Calu3 (cell line): ENCODE measurements around the gene CHST3. TPM values are rescaled to one million over a fixed set of nuclear protein-coding genes. Genes with fewer than 3 reads are reported as not detected.

Experiments used
- BruUV-seq: library from RNA; stranded (reverse); fragments of 400-500 nt; replicated peaks from 2 replicates; lab custom pipeline; 2021; lab: Mats Ljungman, UMichigan
- CTCF ChIA-PET: fragments of 300-600 bp; sonication (Branson Sonifier 250); formaldehyde crosslinking; loops from one replicate; lab custom pipeline; 2022; ENCODE audit warnings: antibody characterized with exemption; lab: Charles Lee
- DNase-seq: peaks from one replicate; pipeline ENCODE4 v3.0.0; 2022
- H3K27ac Mint-ChIP-seq: one replicate; pipeline ENCODE4 v1.8.0; 2022; ENCODE audit warnings: mixed read lengths; ENCODE audit not compliant: unreplicated experiment
- H3K27me3 Mint-ChIP-seq: one replicate; pipeline ENCODE4 v1.8.0; 2022; ENCODE audit warnings: mixed read lengths; ENCODE audit not compliant: unreplicated experiment
- H3K36me3 Mint-ChIP-seq: one replicate; pipeline ENCODE4 v1.8.0; 2022; ENCODE audit warnings: mild to moderate bottlenecking, moderate library complexity, mixed read lengths; ENCODE audit not compliant: insufficient read depth, unreplicated experiment
- H3K4me1 Mint-ChIP-seq: one replicate; pipeline ENCODE4 v1.8.0; 2022; ENCODE audit warnings: mild to moderate bottlenecking, low read depth, mixed read lengths; ENCODE audit not compliant: unreplicated experiment
- H3K4me3 Mint-ChIP-seq: one replicate; pipeline ENCODE4 v1.8.0; 2022; ENCODE audit warnings: mild to moderate bottlenecking, low read depth, moderate library complexity, mixed read lengths; ENCODE audit not compliant: unreplicated experiment
- H3K9me3 Mint-ChIP-seq: one replicate; pipeline ENCODE4 v1.8.0; 2022; ENCODE audit warnings: low read depth, mixed read lengths; ENCODE audit not compliant: unreplicated experiment
- intact Hi-C: fragments of 100-400 bp; cut with micrococcal nuclease; formaldehyde crosslinking; loops from one replicate; pipeline ENCODE4 v1.10.0; 2022; ENCODE audit not compliant: unreplicated experiment
- total RNA-seq: library from RNA; stranded (reverse); gene quantifications from 2 replicates; pipeline ENCODE4 v1.2.3, GENCODE V29; 2022
- TF ChIP-seq, protein P1 (sequence below): fragments of 200-600 bp; IDR thresholded peaks from one replicate; pipeline ENCODE4 v1.8.0; 2022; ENCODE audit warnings: antibody characterized with exemption; ENCODE audit not compliant: unreplicated experiment

Gene CHST3
- total RNA-seq, 1 experiment from 2014 or later: 32.4 TPM

DNA sequence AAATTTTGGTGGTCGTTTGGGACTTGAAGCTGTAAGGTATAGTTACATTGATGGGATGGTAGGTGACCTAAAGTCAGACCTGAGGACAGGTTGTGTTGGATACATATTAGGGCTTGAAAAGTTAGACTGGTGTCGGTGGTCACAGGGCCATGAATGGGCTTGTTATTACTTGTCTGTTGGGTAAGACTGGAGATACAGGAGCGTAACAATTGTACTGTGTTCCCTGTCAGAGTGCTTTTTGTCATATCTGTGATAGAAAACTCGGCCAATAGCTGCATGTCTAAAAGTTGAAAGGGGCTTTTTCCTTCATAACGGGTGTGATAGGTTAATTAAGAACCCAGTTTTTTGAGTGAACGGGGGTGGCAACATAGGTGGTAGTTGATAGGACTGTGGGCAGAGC, 13.5 kb upstream of the CHST3 start:
- no peaks in the 10 kb centered on the region for H3K4me1 Mint-ChIP-seq
- H3K27ac Mint-ChIP-seq: no peak overlapping the region
- H3K4me3 Mint-ChIP-seq: no peak overlapping the region
- H3K9me3 Mint-ChIP-seq: peaks cover 18% of the 10 kb centered on the region
- no peaks in the 10 kb centered on the region for H3K36me3 Mint-ChIP-seq
- no TSS peak for BruUV-seq
- no peaks in the 10 kb centered on the region for H3K27me3 Mint-ChIP-seq
- DNase-seq: no peak
- TF ChIP-seq, protein P1, sequence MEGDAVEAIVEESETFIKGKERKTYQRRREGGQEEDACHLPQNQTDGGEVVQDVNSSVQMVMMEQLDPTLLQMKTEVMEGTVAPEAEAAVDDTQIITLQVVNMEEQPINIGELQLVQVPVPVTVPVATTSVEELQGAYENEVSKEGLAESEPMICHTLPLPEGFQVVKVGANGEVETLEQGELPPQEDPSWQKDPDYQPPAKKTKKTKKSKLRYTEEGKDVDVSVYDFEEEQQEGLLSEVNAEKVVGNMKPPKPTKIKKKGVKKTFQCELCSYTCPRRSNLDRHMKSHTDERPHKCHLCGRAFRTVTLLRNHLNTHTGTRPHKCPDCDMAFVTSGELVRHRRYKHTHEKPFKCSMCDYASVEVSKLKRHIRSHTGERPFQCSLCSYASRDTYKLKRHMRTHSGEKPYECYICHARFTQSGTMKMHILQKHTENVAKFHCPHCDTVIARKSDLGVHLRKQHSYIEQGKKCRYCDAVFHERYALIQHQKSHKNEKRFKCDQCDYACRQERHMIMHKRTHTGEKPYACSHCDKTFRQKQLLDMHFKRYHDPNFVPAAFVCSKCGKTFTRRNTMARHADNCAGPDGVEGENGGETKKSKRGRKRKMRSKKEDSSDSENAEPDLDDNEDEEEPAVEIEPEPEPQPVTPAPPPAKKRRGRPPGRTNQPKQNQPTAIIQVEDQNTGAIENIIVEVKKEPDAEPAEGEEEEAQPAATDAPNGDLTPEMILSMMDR: no peak
- intact Hi-C loops: loop anchor here (10.0 kb wide), 1 partner anchor 384 kb away; no protein-coding TSS in a partner anchor
- CTCF ChIA-PET: no interaction called here

DNA sequence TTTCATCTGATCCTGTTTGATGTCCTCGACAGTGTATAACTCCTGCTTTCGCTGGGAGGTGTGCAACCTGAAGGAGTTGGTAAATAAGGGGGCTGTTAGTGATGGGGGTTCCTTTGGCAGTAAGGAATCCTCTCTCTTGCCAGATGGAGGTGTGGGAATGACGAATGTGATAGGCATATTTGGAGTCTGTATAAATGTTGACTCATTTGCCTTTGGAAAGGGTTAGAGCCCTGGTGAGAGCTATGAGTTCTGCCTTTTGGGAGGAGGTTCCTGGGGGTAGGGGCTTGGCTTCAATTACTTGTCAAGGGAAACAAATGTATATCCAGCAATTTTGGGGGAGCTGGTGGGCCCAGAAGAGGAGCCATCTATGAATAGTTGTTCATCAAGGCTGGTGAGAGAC, 11.4 kb upstream of the CHST3 start:
- H3K4me3 Mint-ChIP-seq: no peak overlapping the region
- H3K36me3 Mint-ChIP-seq: no peaks in the 10 kb centered on the region
- H3K27me3 Mint-ChIP-seq: no peaks in the 10 kb centered on the region
- H3K27ac Mint-ChIP-seq: no peak overlapping the region
- BruUV-seq: no TSS peak
- TF ChIP-seq, protein P1: no peak
- peaks cover 14% of the 10 kb centered on the region for H3K4me1 Mint-ChIP-seq
- H3K9me3 Mint-ChIP-seq: peaks cover 12% of the 10 kb centered on the region
- CTCF ChIA-PET: interaction anchor here (0.7 to 2.0 kb wide), 3 partner anchors 14 to 96 kb away, joined by 3 to 6 read pairs (median 5); no protein-coding TSS in a partner anchor
- intact Hi-C loops: loop anchor here (10.0 kb wide), 1 partner anchor 382 kb away; no protein-coding TSS in a partner anchor
- DNase-seq: no peak

DNA sequence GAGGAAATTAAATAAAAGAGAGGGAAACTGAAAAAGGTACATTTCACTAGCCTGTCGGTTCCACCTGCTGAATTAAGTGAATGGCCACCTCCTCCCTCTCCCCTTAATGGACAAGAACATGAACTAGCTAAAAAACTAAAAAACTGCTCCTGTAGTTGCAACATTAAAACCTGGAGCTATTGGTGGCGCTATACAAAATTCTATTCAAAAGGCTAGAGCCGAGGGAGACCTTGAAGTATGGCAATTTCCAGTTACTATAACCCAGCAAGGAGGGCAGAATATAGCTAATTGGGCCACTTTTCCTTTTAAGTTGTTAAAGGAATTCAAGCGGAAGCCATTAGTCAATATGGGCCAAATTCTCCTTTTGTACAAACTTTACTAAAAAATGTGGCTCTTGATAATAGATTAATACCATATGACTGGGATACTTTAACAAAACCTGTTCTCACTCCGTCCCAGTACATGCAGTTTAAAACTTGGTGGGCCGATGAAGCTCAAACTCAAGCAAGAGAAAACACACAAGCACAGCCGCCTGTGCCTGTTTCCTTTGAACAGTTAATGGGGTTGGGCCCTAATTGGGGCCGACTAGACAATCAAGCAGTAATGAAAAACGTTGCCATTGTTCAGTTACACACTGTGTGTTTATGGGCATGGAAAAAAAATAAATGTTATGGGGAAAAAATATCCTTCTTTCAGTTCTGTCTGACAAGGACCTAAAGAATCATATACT, 6.5 kb upstream of the CHST3 start:
- H3K4me1 Mint-ChIP-seq: peaks cover 14% of the 10 kb centered on the region
- no peak overlapping the region for H3K27ac Mint-ChIP-seq
- DNase-seq: no peak
- intact Hi-C loops: loop anchor here (10.0 kb wide), 1 partner anchor 377 kb away; no protein-coding TSS in a partner anchor
- BruUV-seq: no TSS peak
- H3K4me3 Mint-ChIP-seq: no peak overlapping the region
- peaks cover 9% of the 10 kb centered on the region for H3K9me3 Mint-ChIP-seq
- peaks cover 16% of the 10 kb centered on the region for H3K27me3 Mint-ChIP-seq
- peaks cover 5% of the 10 kb centered on the region for H3K36me3 Mint-ChIP-seq
- TF ChIP-seq, protein P1: no peak
- CTCF ChIA-PET: interaction anchor here (0.6 to 3.1 kb wide), 9 partner anchors 8 to 150 kb away, joined by 3 to 29 read pairs (median 4); no protein-coding TSS in a partner anchor

DNA sequence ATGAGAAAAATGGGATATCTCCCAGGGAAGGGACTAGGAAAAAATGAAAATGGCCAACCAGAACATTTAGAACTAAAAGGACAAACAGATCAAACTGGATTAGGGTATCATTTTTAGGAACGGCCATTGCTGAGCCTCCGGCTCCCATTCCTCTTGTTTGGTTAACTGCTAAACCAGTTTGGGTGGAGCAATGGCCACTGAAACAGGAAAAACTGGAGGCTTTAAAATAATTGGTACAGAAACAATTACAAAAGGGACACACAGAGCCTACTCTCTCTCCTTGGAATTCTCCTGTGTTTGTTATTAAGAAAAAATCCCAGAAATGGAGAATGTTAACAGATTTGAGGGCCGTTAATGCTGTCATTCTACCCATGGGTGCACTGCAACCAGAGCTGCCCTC, 4.7 kb upstream of the CHST3 start:
- BruUV-seq: no TSS peak
- Mint-ChIP-seq H3K4me3 (no peak overlapping the region), H3K27ac (no peak overlapping the region), H3K27me3 (peaks cover 18% of the 10 kb centered on the region), H3K9me3 (peaks cover 9% of the 10 kb centered on the region), H3K4me1 (peaks cover 14% of the 10 kb centered on the region), H3K36me3 (peaks cover 20% of the 10 kb centered on the region)
- CTCF ChIA-PET: no interaction called here
- no peak for DNase-seq
- intact Hi-C loops: loop anchor here (10.0 kb wide), 1 partner anchor 375 kb away; no protein-coding TSS in a partner anchor
- TF ChIP-seq, protein P1: no peak
